HG02852 (cell line): ENCODE results near the gene LMAN2L.
"Not testable (repeated sequence)": the region's sequence is repeated elsewhere in the genome, so short reads cannot be mapped to it uniquely, and the experiment has no call there.

ENCODE experiments used
- ATAC-seq: cut with Tn5 transposase; IDR thresholded peaks from one replicate; pipeline ENCODE4 v1.9.1; 2021; ENCODE audit warnings: mild to moderate bottlenecking, moderate library complexity; ENCODE audit not compliant: unreplicated experiment

Gene LMAN2L

DNA sequence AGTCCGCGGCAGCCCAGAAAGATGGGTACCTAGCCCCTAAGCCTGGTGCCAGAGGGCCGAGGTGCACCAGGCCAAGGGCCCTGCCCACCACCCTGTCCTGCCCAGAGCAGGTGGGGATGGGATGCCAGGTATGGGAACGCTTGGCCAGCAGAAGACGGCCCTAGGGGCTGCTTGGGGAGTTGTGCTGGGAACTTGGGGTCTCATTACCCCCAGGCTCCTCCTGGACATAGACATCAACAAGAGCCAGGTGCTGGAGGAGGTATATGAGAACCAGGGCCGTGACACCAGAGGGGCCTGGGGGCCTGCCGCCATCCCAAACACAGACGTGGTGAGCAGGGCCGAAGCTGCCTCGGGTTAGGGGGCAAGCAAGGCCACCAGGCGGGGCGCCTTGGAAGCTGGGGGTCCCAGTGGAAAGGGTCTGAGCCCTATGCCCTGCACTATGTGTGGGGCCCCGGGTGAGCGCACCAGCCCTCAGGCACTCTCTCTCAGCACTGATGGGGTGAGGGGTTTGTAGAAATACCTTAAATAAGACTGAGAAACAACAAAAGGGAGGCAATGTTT is 50.4 kb downstream of the LMAN2L start:
- no peak for ATAC-seq

DNA sequence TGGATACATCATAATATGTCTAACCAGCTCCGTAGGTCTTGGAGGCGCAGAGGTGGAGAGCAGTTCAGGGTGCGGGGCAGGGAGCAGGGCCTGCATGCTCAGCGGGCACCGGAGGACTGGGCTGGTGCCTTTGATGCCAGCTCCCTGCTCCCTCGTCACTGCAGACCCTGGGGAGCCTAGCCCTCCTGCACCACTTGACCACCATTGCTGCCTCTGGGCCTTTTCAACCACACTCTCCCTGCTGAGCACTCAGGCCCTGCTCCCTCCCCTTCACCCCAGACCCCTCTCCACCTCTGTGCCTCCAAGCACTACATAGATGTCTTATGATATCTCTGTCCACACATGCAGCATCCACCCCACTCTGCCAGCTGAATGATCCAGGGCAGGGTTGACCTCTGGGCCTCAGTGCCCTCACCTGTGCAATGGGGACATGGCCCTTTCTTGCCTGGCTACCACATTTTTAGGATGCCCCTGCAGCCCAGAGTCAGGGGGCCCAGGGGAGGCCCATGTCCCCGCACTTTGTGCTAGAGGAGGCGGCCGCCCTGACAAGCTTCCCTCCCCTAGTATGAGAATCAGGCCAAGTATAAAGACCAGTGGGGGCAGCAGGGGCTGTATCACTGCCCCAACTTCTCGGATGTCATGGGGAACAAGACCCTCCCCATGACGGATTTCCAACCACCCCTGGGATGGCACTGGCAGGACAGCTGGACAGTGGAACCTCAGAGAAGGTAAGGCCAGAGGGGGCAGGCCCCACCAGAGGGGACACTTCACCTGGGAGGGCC is 51.0 kb downstream of the LMAN2L start:
- ATAC-seq, result no peak

DNA sequence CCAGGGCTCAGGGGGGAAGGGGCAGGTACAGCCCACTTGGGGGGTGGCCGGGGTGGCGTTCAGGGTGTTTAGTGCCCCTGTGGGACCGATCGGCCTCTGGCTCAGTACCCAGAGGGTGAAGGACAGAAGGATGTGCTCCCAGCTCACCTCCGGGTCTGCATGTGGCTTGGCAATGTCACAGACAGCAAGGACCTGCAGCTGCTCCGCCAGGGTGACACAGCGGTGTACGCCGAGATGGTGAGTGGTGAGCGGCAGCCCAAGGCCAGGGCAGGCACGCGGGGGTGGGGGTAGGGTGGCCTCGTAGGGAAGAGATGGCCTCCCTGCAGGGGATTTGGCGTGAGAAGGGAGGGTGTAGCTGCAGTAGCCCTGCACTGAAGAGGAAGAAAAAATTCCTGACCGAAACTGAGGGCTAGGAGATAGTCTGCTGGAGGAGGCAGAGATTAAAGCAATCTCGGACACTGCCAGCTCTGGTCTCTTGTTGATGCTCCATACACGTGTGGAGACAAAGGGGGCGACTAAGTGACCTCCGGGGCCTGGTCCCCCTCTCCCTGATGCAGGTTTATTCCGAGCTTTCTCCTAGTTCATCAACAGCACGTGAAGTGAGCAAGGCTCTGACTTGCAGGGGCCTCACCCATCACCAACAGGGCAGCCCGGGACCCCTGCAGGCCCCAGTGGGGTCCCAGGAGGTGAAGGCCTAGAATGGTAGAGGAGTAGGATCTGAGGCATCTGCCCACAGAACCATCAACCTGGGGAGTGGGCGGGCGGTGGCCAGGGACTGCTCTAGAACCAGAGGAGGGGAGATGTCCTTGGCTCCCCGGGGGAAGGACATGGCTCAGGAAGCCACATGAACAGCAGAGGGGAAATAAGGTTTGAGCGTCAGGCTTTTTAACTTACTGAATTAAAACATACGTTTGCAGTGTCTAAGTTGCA is 51.9 kb downstream of the LMAN2L start:
- no peak for ATAC-seq

- no peak for ATAC-seq
These were observed 52.6 kb downstream of the LMAN2L start for GRCh38 chr2:96687266-96687665.

DNA sequence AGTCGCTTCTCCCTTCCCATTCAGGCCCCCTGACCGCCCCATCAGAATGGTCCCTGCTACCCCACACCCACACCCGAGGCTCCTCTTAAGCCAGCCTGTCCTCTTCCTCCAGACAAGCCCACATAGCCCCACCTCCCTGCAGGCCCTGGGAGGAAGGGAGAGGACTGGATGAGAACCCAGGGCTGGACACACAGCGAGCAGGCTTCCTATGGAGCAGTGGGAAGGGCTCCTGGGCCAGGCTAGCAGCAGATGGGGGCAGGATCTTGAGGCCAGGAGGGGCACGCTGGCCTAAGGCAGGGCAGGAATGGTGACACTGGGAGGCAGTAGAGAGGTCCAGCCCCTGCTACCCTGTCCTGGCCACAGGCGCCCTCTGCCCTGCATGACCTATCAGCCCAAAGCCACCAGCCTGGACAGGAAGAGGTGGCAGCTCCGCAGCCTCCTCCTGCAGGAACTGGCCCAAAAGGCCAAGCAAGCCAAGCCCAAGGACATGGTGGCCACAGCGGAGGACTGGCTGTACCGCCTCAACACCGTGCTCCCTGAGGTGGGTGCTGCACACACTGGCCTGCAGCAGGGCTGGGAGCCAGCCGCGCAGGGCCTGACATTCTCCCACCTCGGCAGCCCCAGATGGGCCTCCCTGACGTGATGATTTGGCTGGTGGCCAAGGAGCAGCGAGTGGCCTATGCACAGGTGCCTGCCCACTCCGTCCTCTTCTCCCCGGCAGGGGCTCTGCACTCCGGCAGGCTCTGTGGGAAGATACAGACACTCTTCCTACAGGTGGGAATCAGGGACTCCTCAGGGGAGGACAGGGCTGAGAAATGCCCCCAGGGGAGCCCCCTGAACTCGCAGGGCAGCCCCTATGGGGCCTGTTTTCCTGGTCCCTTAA is 54.0 kb downstream of the LMAN2L start:
- ATAC-seq, result no peak

- ATAC-seq, result no peak
These were observed 54.8 kb downstream of the LMAN2L start for GRCh38 chr2:96684883-96685576.

- ATAC-seq, result no peak
These were observed 55.7 kb downstream of the LMAN2L start for GRCh38 chr2:96683972-96684820.

DNA sequence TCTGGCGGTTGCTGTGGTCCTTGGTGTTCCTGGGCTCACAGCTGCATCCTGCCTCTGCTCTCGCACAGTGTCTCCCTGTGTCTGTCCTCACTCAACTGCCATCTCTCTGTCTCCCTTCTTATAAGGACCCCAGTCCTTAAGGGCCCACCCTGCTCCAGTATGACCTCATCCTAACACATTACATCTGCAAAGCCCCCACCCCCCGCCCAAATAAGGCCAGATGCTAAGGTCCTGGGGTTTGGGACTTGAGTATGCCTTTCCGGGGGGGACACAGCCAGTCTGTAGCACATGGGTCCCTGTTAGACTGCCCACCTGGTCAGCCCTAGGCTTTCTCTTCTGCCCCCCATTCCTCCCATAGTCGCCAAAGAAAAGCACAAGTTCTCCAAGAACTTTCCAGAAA is 56.6 kb downstream of the LMAN2L start:
- ATAC-seq, result no peak

DNA sequence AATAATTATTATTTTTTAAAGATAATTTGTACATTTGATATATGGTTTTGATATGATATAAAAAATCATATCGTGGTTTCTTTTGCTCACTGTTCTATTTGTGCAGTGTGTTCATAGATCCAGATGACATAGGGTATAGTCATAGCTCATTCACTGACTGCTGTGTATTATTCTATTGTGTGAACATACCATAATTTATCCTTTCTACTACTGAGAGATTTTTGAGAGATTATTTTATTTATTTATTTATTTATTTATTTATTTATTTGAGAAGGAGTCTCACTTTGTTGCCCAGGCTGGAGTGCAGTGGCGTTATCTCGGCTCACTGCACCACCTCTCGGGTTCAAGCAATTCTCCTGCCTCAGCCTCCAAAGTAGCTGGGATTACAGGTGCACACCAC is 58.3 kb downstream of the LMAN2L start:
- no peak for ATAC-seq

DNA sequence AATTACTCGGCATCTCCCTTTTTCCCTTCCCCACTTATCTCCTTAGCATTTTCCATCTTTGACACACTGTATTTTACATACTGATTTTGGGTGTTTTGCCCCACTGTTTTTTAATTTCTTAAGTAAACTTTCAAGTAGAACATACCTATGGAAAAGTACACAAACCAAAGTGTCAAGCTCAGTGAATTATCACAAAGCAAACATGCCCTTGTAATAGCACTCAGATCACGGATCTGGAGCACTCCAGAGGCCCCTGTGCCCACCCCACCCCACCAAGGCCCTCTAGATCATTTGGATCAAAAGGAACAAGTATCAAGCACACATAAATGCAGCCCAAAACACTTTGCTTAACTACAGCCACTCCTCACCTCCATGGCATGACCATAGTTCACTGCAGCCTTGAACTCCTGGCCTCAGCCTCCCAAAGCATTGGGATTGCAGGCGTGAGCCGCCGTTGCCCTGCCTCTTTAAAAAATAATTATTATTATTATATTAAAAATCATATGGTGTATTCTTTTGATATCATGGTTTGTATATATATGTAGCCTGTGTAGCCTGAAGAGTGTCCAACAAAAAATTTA is 59.2 kb downstream of the LMAN2L start:
- ATAC-seq, result no peak

DNA sequence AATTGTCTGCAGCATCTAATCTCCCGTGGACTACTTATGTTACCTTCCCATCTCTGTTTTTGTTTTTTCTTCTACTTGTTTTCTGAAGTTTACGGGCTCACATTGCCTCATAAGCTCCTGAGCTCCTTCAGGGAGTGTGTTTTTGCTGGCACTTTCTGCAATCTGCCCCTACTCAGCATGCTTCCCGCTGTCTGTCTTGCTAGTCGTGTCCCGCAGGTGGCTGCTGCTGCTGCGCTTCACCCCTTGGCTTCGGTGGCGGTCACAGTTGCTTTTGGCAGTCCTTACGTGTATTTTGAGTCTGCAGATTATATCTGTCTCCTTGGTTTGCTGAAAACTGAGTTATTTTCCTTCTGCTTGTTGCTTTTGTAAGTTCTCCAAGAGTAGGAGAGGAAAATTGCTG is 60.0 kb downstream of the LMAN2L start:
- no peak for ATAC-seq

- no peak for ATAC-seq
These were observed 70.2 kb downstream of the LMAN2L start for GRCh38 chr2:96669539-96670215.

DNA sequence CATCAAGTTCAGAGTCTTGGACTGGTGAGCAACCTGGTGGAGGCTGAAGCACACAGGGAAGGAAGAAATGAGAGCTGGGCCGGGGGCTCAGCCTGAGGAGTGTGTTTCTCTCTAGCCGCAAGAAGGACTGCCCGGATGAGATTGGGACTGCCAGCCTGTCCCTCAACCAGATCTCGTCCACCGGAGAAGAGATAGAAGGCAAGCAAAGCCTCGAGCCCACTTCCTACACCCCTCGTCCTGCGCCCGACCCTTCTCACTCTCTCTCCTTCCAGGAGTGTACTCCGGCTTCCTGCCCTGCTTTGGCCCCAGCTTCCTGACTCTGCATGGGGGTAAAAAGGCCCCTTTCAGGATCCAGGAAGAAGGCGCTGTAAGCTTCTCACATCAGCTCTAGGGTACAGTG is 71.1 kb downstream of the LMAN2L start:
- no peak for ATAC-seq

DNA sequence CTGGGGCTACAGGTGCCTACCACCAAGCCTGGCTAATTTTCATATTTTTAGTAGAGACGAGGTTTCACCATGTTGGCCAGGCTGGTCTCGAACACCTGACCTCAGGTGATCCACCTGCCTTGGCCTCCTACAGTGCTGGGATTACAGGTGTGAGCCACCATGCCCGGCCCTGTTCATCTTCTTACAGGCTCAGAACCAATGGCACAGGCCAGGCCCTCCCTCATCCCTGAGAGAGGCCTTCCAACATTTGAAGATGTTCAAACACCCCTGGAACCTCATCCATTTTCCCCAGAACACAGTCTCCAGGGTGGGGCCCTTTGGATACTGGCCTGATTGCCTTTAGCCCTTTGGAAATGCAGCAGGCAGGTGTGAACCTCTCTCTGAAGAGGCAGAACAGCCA is 74.1 kb downstream of the LMAN2L start:
- ATAC-seq, result not testable (repeated sequence)

DNA sequence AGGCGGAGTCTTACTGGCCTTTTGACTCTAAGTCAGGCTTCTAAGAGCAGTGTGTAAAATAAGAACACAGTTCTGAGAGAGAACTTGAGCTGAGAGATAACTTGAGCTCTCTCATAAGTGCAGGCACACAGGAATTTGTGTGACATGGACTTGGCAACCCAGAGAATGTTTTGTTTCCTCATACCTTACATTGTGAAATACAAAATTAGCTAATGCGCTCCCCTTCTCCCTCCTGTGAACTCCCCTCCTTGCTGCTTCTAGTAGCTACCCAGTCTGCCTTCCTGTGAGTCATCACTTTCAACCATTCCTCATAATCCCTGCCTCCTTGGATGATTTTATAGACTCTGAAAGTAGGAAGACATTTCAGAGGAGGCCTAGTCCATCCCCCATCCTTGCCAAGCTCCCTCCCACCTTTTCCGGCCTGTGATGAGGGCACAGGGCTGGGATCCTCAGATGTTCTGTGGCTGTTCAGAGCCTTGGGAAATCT is 74.7 kb downstream of the LMAN2L start:
- no peak for ATAC-seq

GRCh38 chr2:96664366-96664925 is 75.4 kb downstream of the LMAN2L start:
- ATAC-seq, result no peak

DNA sequence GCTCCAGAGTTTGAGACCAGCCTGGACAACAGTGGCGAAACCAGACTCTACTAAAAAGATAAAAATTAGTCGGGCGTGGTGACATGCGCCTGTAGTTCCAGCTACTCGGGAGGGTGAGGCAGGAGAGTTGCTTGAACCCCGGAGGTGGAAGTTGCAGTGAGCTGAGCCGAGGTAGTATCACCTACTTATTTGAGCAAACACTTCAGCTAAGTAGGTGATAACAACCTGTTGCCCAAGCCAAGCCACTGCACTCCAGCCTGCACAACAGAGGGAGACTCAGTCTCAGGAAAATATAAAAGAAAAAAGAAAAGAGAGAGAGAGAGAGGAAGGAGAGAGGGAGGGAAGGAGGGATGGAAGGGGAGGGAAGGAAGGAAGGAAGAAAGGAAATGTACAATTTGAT is 76.0 kb downstream of the LMAN2L start:
- ATAC-seq, result no peak

- no peak for ATAC-seq
These were observed 76.7 kb downstream of the LMAN2L start for GRCh38 chr2:96663177-96663576.
